Panc1 (cell line): ENCODE results near the gene APBB2. TPM values are rescaled to one million over a fixed set of nuclear protein-coding genes. Genes with fewer than 3 reads are reported as not detected.

Source experiments
- ATAC-seq: fragments of 200-7000 bp; cut with Tn5 transposase; 2 replicates; pipeline ENCODE4 v1.9.1; 2020; ENCODE audit warnings: mild to moderate bottlenecking, moderate library complexity
- BruUV-seq: library from RNA; stranded (reverse); fragments of 400-500 nt; replicated peaks from 2 replicates; lab custom pipeline; 2021; lab: Mats Ljungman, UMichigan
- CTCF ChIA-PET: fragments of 300-600 bp; sonication (Branson Sonifier 250); formaldehyde crosslinking; loops from one replicate; lab custom pipeline; 2022; ENCODE audit warnings: antibody characterized with exemption; lab: Charles Lee
- POLR2A ChIA-PET: fragments of 300-600 bp; sonication (Branson Sonifier 250); formaldehyde crosslinking; loops from one replicate; lab custom pipeline; 2022; ENCODE audit warnings: antibody characterized with exemption; lab: Charles Lee
- DNase-seq: peaks from one replicate; pipeline ENCODE4 v3.0.0-alpha.2; 2010; ENCODE audit warnings: low read depth, low spot score
- H3K27ac ChIP-seq: 2 replicates; pipeline ENCODE4 v1.5.1; 2011; ENCODE audit warnings: mild to moderate bottlenecking, low read length, inconsistent platforms
- H3K27me3 ChIP-seq: fragments of 200-500 bp; sonication (Bioruptor generic); 2 replicates; pipeline ENCODE4 v1.6.0; 2014; ENCODE audit warnings: low read length, inconsistent platforms; ENCODE audit not compliant: control insufficient read depth, insufficient read depth
- H3K36me3 ChIP-seq: fragments of 200-500 bp; sonication (Bioruptor generic); 2 replicates; pipeline ENCODE4 v1.5.1; 2014; ENCODE audit warnings: inconsistent platforms, mild to moderate bottlenecking, low read length, moderate library complexity; ENCODE audit not compliant: control insufficient read depth, insufficient read depth
- H3K4me1 ChIP-seq: 2 replicates; pipeline ENCODE4 v1.5.1; 2011; ENCODE audit warnings: inconsistent platforms, mild to moderate bottlenecking, low read length, moderate library complexity; ENCODE audit not compliant: control insufficient read depth, insufficient read depth
- H3K4me3 ChIP-seq, 2 experiments: 2 replicates each; pipeline ENCODE4 v1.5.1; 2011 to 2012; ENCODE audit warnings: low read depth in 2 of 2, low read length in 2 of 2, mild to moderate bottlenecking in 2 of 2, inconsistent platforms in 1 of 2, moderate library complexity in 1 of 2
- H3K9me3 ChIP-seq: fragments of 200-500 bp; sonication (Bioruptor generic); 2 replicates; pipeline ENCODE4 v1.5.1; 2014; ENCODE audit warnings: low read depth, mild to moderate bottlenecking, inconsistent platforms, low read length, moderate library complexity; ENCODE audit not compliant: control insufficient read depth, insufficient read depth
- POLR2AphosphoS5 ChIP-seq: IDR thresholded peaks from 2 replicates; pipeline ENCODE4 v1.6.1; 2012; ENCODE audit warnings: mild to moderate bottlenecking, low read depth, low read length, moderate library complexity
- SIN3A ChIP-seq: IDR thresholded peaks from 2 replicates; pipeline ENCODE4 v1.6.1; 2012; ENCODE audit warnings: low read depth, mild to moderate bottlenecking, low read length, moderate library complexity, borderline replicate concordance; ENCODE audit not compliant: insufficient read depth
- TCF7L2 ChIP-seq: IDR thresholded peaks from 2 replicates; pipeline ENCODE4 v1.6.1; 2011; ENCODE audit warnings: mild to moderate bottlenecking, low read depth, low read length, inconsistent platforms
- in situ Hi-C: cut with HindIII; loops from 2 replicates; pipeline ENCODE4 v1.10.0; 2016; ENCODE audit warnings: low sequenced_read_pairs, low pct_unique_long_range_greater_than_20kb
- intact Hi-C: fragments of 100-400 bp; cut with micrococcal nuclease; formaldehyde crosslinking; loops from one replicate; pipeline ENCODE4 v1.10.0; 2022; ENCODE audit not compliant: unreplicated experiment
- total RNA-seq: library from RNA; stranded (reverse); gene quantifications from one replicate; pipeline ENCODE4 v1.2.1, GENCODE V29; 2021; ENCODE audit not compliant: unreplicated experiment
- TF ChIP-seq, protein P1 (sequence below), 2 experiments: IDR thresholded peaks; 2 replicates each; pipeline ENCODE4 v1.6.1; 2011 to 2012; ENCODE audit warnings: low read depth in 2 of 2, control low read depth in 1 of 2, low read length in 1 of 2, mild to moderate bottlenecking in 1 of 2, moderate library complexity in 1 of 2; ENCODE audit not compliant: insufficient read depth in 1 of 2
- TF ChIP-seq, protein P2 (sequence below): fragments of 450-650 bp; IDR thresholded peaks from 2 replicates; pipeline ENCODE4 v1.5.1; 2017; ENCODE audit warnings: mild to moderate bottlenecking

APBB2 gene
- total RNA-seq, 1 experiment from 2014 or later: 27.1 TPM

DNA sequence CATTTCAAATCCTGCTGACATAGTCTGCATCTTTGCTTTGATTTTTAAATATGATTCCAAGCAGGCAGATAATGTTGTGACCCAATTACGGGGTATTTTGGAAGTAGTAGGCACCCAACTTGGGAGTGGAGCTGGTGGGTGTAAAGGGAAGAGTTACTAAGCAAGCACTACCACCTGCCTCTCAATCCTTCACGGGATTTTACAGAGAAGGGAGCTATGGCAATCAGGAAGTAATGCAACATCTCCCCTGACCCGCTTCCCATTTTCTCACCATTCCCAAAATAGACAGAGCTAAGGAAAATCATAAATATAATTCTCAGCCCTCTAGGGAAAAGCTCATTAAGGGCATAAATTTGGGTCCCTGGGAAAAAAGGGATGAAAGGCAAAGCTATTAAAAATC is 9.2 kb downstream of the APBB2 start:
- in situ Hi-C loops: no loop called here
- ChIA-PET CTCF (interaction anchor here (1.2 kb wide), 1 partner anchor 9 kb away, joined by 3 read pairs; the partner anchor contains the start of gene APBB2), POLR2A (no interaction called here)
- DNase-seq (no peak), ATAC-seq (no peak)
- peak overlapping the region; percentile 39; the same call in 1 of the 2 replicates for H3K27ac ChIP-seq
- peaks cover 46% of the 10 kb centered on the region for H3K4me1 ChIP-seq
- H3K27me3 ChIP-seq: no peaks in the 10 kb centered on the region
- H3K4me3 ChIP-seq: no peak overlapping the region
- H3K9me3 ChIP-seq: no peaks in the 10 kb centered on the region
- no peak for TF ChIP-seq SIN3A
- TF ChIP-seq TCF7L2: no peak
- TF ChIP-seq, protein P1, sequence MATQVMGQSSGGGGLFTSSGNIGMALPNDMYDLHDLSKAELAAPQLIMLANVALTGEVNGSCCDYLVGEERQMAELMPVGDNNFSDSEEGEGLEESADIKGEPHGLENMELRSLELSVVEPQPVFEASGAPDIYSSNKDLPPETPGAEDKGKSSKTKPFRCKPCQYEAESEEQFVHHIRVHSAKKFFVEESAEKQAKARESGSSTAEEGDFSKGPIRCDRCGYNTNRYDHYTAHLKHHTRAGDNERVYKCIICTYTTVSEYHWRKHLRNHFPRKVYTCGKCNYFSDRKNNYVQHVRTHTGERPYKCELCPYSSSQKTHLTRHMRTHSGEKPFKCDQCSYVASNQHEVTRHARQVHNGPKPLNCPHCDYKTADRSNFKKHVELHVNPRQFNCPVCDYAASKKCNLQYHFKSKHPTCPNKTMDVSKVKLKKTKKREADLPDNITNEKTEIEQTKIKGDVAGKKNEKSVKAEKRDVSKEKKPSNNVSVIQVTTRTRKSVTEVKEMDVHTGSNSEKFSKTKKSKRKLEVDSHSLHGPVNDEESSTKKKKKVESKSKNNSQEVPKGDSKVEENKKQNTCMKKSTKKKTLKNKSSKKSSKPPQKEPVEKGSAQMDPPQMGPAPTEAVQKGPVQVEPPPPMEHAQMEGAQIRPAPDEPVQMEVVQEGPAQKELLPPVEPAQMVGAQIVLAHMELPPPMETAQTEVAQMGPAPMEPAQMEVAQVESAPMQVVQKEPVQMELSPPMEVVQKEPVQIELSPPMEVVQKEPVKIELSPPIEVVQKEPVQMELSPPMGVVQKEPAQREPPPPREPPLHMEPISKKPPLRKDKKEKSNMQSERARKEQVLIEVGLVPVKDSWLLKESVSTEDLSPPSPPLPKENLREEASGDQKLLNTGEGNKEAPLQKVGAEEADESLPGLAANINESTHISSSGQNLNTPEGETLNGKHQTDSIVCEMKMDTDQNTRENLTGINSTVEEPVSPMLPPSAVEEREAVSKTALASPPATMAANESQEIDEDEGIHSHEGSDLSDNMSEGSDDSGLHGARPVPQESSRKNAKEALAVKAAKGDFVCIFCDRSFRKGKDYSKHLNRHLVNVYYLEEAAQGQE (IDR thresholded peaks at IDR 0.05; ENCODE audit: insufficient read depth in 1 of 2, low read depth in 2 of 2, low read length in 1 of 2): no peak
- TF ChIP-seq, protein P2, sequence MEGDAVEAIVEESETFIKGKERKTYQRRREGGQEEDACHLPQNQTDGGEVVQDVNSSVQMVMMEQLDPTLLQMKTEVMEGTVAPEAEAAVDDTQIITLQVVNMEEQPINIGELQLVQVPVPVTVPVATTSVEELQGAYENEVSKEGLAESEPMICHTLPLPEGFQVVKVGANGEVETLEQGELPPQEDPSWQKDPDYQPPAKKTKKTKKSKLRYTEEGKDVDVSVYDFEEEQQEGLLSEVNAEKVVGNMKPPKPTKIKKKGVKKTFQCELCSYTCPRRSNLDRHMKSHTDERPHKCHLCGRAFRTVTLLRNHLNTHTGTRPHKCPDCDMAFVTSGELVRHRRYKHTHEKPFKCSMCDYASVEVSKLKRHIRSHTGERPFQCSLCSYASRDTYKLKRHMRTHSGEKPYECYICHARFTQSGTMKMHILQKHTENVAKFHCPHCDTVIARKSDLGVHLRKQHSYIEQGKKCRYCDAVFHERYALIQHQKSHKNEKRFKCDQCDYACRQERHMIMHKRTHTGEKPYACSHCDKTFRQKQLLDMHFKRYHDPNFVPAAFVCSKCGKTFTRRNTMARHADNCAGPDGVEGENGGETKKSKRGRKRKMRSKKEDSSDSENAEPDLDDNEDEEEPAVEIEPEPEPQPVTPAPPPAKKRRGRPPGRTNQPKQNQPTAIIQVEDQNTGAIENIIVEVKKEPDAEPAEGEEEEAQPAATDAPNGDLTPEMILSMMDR: no peak
- TF ChIP-seq POLR2AphosphoS5: no peak
- intact Hi-C loops: loop anchor here (10.0 kb wide), 1 partner anchor 60 kb away; no protein-coding TSS in a partner anchor
- H3K36me3 ChIP-seq: no peaks in the 10 kb centered on the region
- no TSS peak for BruUV-seq

GRCh38 chr4:41204400-41204978 is 9.9 kb downstream of the APBB2 start:
- Histone ChIP-seq H3K27ac (peak overlapping the region; percentile 39; the same call in 1 of the 2 replicates), H3K4me1 (peaks cover 39% of the 10 kb centered on the region), H3K27me3 (no peaks in the 10 kb centered on the region), H3K4me3 (no peak overlapping the region), H3K36me3 (no peaks in the 10 kb centered on the region), H3K9me3 (no peaks in the 10 kb centered on the region)
- ATAC-seq (peak; percentile 78), DNase-seq (no peak)
- BruUV-seq: no TSS peak
- TF ChIP-seq TCF7L2 (no peak), SIN3A (no peak), POLR2AphosphoS5 (no peak)
- in situ Hi-C loops: no loop called here
- CTCF ChIA-PET: interaction anchor here (0.8 to 1.2 kb wide), 2 partner anchors 10 kb away, joined by 3 to 4 read pairs; partner anchors contain the start of gene APBB2
- POLR2A ChIA-PET: no interaction called here
- intact Hi-C loops: loop anchor here (10.0 kb wide), 1 partner anchor 60 kb away; no protein-coding TSS in a partner anchor

- Histone ChIP-seq H3K36me3 (no peaks in the 10 kb centered on the region), H3K27me3 (no peaks in the 10 kb centered on the region), H3K4me1 (peaks cover 34% of the 10 kb centered on the region), H3K9me3 (no peaks in the 10 kb centered on the region), H3K4me3 (no peak overlapping the region), H3K27ac (0 out of 2 replicates have a peak overlapping the region, but pooled peaks have one; percentile 39)
- in situ Hi-C loops: no loop called here
- intact Hi-C loops: loop anchor here (10.0 kb wide), 1 partner anchor 59 kb away; no protein-coding TSS in a partner anchor
- TF ChIP-seq TCF7L2 (no peak), POLR2AphosphoS5 (no peak)
- TF ChIP-seq, protein P2: no peak
- TF ChIP-seq, protein P1 (IDR thresholded peaks at IDR 0.05; ENCODE audit: insufficient read depth in 1 of 2, low read depth in 2 of 2, low read length in 1 of 2): no peak
- BruUV-seq: no TSS peak
- CTCF ChIA-PET: interaction anchor here (0.8 kb wide), 1 partner anchor 10 kb away, joined by 4 read pairs; the partner anchor contains the start of gene APBB2
- POLR2A ChIA-PET: interaction anchor here (0.6 kb wide), 1 partner anchor 78 kb away, joined by 4 read pairs; no protein-coding TSS in a partner anchor
- ATAC-seq: no peak
- no peak for DNase-seq
Observed at GRCh38 chr4:41203841-41204240, 10.5 kb downstream of the APBB2 start.
